OCI-LY7 (cell line): ENCODE data around the gene TRA2B. TPM values are rescaled to one million over a fixed set of nuclear protein-coding genes. Genes with fewer than 3 reads are reported as not detected.

ENCODE experiments used
- BruUV-seq: library from RNA; stranded (reverse); fragments of 400-500 nt; replicated peaks from 2 replicates; lab custom pipeline; 2021; lab: Mats Ljungman, UMichigan
- CTCF ChIA-PET: fragments of 300-600 bp; sonication (Branson Sonifier 250); formaldehyde crosslinking; loops from one replicate; lab custom pipeline; 2022; ENCODE audit warnings: antibody characterized with exemption; ENCODE audit not compliant: unreplicated experiment; lab: Charles Lee
- POLR2A ChIA-PET: fragments of 300-600 bp; sonication (Branson Sonifier 250); formaldehyde crosslinking; loops from one replicate; lab custom pipeline; 2022; ENCODE audit warnings: antibody characterized with exemption; lab: Charles Lee
- DNase-seq: peaks from one replicate; pipeline ENCODE4 v3.0.0-alpha.2; 2015; ENCODE audit warnings: low spot score
- H2AFZ ChIP-seq: fragments of 200-600 bp; sonication (generic), shearing (Covaris generic); 2 replicates; pipeline ENCODE4 v1.6.1; 2014; ENCODE audit warnings: mild to moderate bottlenecking, antibody characterized with exemption, low read length, moderate library complexity
- H3K27ac ChIP-seq: fragments of 200-600 bp; sonication (generic); 2 replicates; pipeline ENCODE4 v1.5.1; 2014; ENCODE audit warnings: mixed run types, low read depth, mild to moderate bottlenecking, moderate library complexity, low read length, inconsistent platforms; ENCODE audit not compliant: poor library complexity, severe bottlenecking
- H3K36me3 ChIP-seq: fragments of 200-600 bp; sonication (generic); 2 replicates; pipeline ENCODE4 v1.6.1; 2014; ENCODE audit warnings: mild to moderate bottlenecking, antibody characterized with exemption, low read length, moderate library complexity, mixed read lengths; ENCODE audit not compliant: insufficient read depth
- H3K4me1 ChIP-seq: fragments of 200-600 bp; sonication (generic); 2 replicates; pipeline ENCODE4 v1.5.1; 2014; ENCODE audit warnings: mild to moderate bottlenecking, low read length; ENCODE audit not compliant: insufficient read depth, poor library complexity, severe bottlenecking
- H3K4me2 ChIP-seq: fragments of 200-600 bp; sonication (generic); 2 replicates; pipeline ENCODE4 v1.6.1; 2014; ENCODE audit warnings: mild to moderate bottlenecking, low read length
- H3K4me3 ChIP-seq: fragments of 200-600 bp; sonication (generic); 2 replicates; pipeline ENCODE4 v1.5.1; 2014; ENCODE audit warnings: mild to moderate bottlenecking, low read depth, low read length; ENCODE audit not compliant: poor library complexity, severe bottlenecking
- H3K79me2 ChIP-seq: fragments of 200-600 bp; sonication (generic); 2 replicates; pipeline ENCODE4 v1.6.1; 2016; ENCODE audit warnings: low read depth, mild to moderate bottlenecking, low read length, moderate library complexity, mixed read lengths; ENCODE audit not compliant: insufficient read depth
- H3K9me2 ChIP-seq: fragments of 200-600 bp; sonication (generic); 2 replicates; pipeline ENCODE4 v1.6.1; 2016; ENCODE audit warnings: mild to moderate bottlenecking, low read length, mixed read lengths; ENCODE audit not compliant: insufficient read depth
- H3K9me3 ChIP-seq: fragments of 200-600 bp; sonication (generic); 2 replicates; pipeline ENCODE4 v1.6.1; 2014; ENCODE audit warnings: mild to moderate bottlenecking, mixed run types, low read length, mixed read lengths
- H4K20me1 ChIP-seq: fragments of 200-600 bp; sonication (generic); 2 replicates; pipeline ENCODE4 v1.6.1; 2014; ENCODE audit warnings: mild to moderate bottlenecking, antibody characterized with exemption, low read length, moderate library complexity, mixed read lengths; ENCODE audit not compliant: insufficient read depth
- EZH2phosphoT487 ChIP-seq: fragments of 200-600 bp; sonication (generic); IDR thresholded peaks from 2 replicates; pipeline ENCODE4 v1.6.1; 2018; ENCODE audit warnings: low read depth, borderline replicate concordance, mild to moderate bottlenecking, mixed run types, antibody characterized with exemption, low read length, moderate library complexity, mixed read lengths
- intact Hi-C: fragments of 100-400 bp; cut with micrococcal nuclease; formaldehyde crosslinking; loops from one replicate; pipeline ENCODE4 v1.10.0; 2022; ENCODE audit not compliant: unreplicated experiment
- total RNA-seq, 2 experiments: library from RNA; depleted of rRNA in 1 of 2; stranded (reverse); fragments of >200 nt in 1 of 2; shearing (Covaris generic) in 1 of 2; gene quantifications; 2 replicates each; pipeline ENCODE4 v1.2.3, GENCODE V29; 2014 to 2022
- TF ChIP-seq, protein P1 (sequence below): fragments of 200-600 bp; sonication (generic); conservative IDR thresholded peaks from 2 replicates; pipeline ENCODE4 v1.5.1; 2014; ENCODE audit warnings: mild to moderate bottlenecking, antibody characterized with exemption, low read length, moderate library complexity, mixed read lengths

TRA2B gene
- total RNA-seq, 2 experiments from 2014 or later = 325 to 349 TPM

DNA sequence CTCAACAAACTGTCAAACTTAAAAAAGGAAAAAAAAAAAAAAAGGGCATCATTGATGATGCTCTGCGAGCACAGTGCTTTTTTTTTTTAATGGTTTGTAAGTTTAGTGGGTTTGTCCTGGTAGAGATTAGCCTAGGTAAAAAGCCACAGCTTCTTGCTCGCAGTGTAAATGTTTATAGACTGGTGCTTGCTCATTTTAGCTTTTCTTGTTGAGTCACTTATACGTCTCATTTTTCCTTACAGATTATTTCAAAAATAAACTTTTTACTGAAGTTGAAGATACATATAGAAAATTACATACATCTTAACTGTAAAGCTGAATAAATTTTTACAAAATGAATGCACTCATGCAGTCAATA, 16.5 kb upstream of the TRA2B start:
- H2AFZ ChIP-seq = no peak overlapping the region
- BruUV-seq = no TSS peak
- POLR2A ChIA-PET = interaction anchor here (0.6 to 1.2 kb wide), 4 partner anchors 12 to 969 kb away, joined by 4 to 8 read pairs (median 4); no protein-coding TSS in a partner anchor

DNA sequence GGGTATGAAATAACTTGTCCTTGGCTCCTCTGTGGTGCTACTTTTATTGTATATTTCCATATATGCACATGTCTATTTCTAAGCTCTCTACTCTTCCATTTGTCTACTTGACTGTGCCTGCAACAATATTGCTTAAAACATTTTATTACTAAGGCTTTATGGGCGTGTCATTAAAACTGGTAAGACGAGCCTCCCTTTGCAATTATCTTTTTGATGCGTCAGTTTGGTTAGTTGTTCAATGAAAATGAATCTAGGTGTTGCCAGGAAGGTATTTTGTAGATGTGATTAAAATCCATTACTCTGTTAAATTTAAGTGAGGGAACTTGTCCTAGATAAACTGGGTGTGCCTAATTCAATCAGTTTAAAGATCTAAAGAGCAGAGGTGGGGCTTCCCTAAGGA, 12.9 kb upstream of the TRA2B start:
- Histone ChIP-seq H3K4me2 (no peak overlapping the region), H4K20me1 (no peaks in the 10 kb centered on the region), H3K79me2 (no peaks in the 10 kb centered on the region), H3K36me3 (no peaks in the 10 kb centered on the region), H3K4me3 (no peak overlapping the region), H3K9me2 (no peaks in the 10 kb centered on the region), H3K4me1 (peaks cover 6% of the 10 kb centered on the region), H2AFZ (no peak overlapping the region), H3K9me3 (no peaks in the 10 kb centered on the region), H3K27ac (no peak overlapping the region)
- no peak for DNase-seq
- intact Hi-C loops = no loop called here
- TF ChIP-seq, protein P1, sequence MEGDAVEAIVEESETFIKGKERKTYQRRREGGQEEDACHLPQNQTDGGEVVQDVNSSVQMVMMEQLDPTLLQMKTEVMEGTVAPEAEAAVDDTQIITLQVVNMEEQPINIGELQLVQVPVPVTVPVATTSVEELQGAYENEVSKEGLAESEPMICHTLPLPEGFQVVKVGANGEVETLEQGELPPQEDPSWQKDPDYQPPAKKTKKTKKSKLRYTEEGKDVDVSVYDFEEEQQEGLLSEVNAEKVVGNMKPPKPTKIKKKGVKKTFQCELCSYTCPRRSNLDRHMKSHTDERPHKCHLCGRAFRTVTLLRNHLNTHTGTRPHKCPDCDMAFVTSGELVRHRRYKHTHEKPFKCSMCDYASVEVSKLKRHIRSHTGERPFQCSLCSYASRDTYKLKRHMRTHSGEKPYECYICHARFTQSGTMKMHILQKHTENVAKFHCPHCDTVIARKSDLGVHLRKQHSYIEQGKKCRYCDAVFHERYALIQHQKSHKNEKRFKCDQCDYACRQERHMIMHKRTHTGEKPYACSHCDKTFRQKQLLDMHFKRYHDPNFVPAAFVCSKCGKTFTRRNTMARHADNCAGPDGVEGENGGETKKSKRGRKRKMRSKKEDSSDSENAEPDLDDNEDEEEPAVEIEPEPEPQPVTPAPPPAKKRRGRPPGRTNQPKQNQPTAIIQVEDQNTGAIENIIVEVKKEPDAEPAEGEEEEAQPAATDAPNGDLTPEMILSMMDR = no peak
- TF ChIP-seq EZH2phosphoT487 = no peak
- no TSS peak for BruUV-seq
- POLR2A ChIA-PET = interaction anchor here (0.7 kb wide), 1 partner anchor 236 kb away, joined by 5 read pairs; no protein-coding TSS in a partner anchor
- CTCF ChIA-PET = no interaction called here

More for the DNA sequence above, 16.5 kb upstream of the TRA2B start:
- H3K9me2 ChIP-seq = no peaks in the 10 kb centered on the region
- no peaks in the 10 kb centered on the region for H3K9me3 ChIP-seq
- no peaks in the 10 kb centered on the region for H3K36me3 ChIP-seq
- H3K4me2 ChIP-seq = no peak overlapping the region
- TF ChIP-seq, protein P1 = no peak
- no peak for TF ChIP-seq EZH2phosphoT487
- no peaks in the 10 kb centered on the region for H3K79me2 ChIP-seq
- peaks cover 6% of the 10 kb centered on the region for H3K4me1 ChIP-seq
- intact Hi-C loops = no loop called here
- CTCF ChIA-PET = interaction anchor here (0.6 kb wide), 1 partner anchor 1389 kb away, joined by 5 read pairs; no protein-coding TSS in a partner anchor
- no peak overlapping the region for H3K27ac ChIP-seq
- no peak for DNase-seq
- no peak overlapping the region for H3K4me3 ChIP-seq
- no peaks in the 10 kb centered on the region for H4K20me1 ChIP-seq

DNA sequence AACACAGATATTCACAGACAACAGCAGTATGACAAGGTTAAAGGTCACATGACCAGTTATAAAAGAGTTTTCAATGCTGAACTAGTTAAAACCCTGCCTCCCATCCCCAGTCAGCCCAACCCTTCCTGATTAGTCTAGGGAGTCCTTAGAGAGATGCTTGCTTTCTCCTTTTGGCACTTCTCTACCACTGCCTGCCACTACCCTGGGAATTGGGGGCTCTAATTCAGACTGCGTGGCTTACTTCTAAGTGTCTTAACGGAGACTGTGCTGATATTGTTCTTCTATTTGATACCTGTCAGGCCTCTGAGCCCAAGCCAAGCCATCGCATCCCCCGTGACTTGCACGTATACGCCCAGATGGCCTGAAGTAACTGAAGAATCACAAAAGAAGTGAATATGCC, 11.7 kb upstream of the TRA2B start:
- POLR2A ChIA-PET = interaction anchor here (0.6 kb wide), 1 partner anchor 601 kb away, joined by 3 read pairs; no protein-coding TSS in a partner anchor

More for the DNA sequence above, 11.7 kb upstream of the TRA2B start:
- Histone ChIP-seq H3K79me2 (no peaks in the 10 kb centered on the region), H3K27ac (no peak overlapping the region), H3K9me2 (no peaks in the 10 kb centered on the region), H3K4me1 (peaks cover 6% of the 10 kb centered on the region), H3K36me3 (no peaks in the 10 kb centered on the region), H4K20me1 (no peaks in the 10 kb centered on the region), H3K4me2 (no peak overlapping the region), H3K9me3 (no peaks in the 10 kb centered on the region), H3K4me3 (no peak overlapping the region), H2AFZ (no peak overlapping the region)
- no peak for TF ChIP-seq EZH2phosphoT487
- TF ChIP-seq, protein P1 = no peak
- BruUV-seq = no TSS peak
- no peak for DNase-seq
- CTCF ChIA-PET = no interaction called here
- intact Hi-C loops = no loop called here
